GM12878 (cell line): Measurements from ENCODE around the gene IL20RA. TPM values are rescaled to one million over a fixed set of nuclear protein-coding genes. Genes with fewer than 3 reads are reported as not detected.

Experiments used
- ATAC-seq: fragments of 200-7000 bp; cut with Tn5 transposase; 3 replicates; pipeline ENCODE4 v1.9.1; 2020; ENCODE audit warnings: mild to moderate bottlenecking, moderate library complexity
- BruUV-seq: library from RNA; stranded (reverse); fragments of 400-500 nt; replicated peaks from 2 replicates; lab custom pipeline; 2021; lab: Mats Ljungman, UMichigan
- CTCF ChIA-PET: fragments of 300-600 bp; sonication (Branson Sonifier 250); formaldehyde crosslinking; extraction: SDS; loops from one replicate; lab custom pipeline; 2021; ENCODE audit warnings: inconsistent platforms; lab: Yijun Ruan, JAX
- POLR2A ChIA-PET: fragments of 350-600 bp; formaldehyde crosslinking; extraction: SDS; loops from one replicate; lab custom pipeline; 2021; ENCODE audit warnings: inconsistent platforms; lab: Charles Lee
- RAD21 ChIA-PET: fragments of 300-600 bp; sonication (Branson Sonifier 250); formaldehyde crosslinking; loops from one replicate; lab custom pipeline; 2023; ENCODE audit warnings: antibody characterized with exemption; ENCODE audit not compliant: unreplicated experiment; lab: Charles Lee
- SMC1A ChIA-PET: fragments of 300-600 bp; sonication (Branson Sonifier 250); formaldehyde crosslinking; loops from one replicate; lab custom pipeline; 2023; ENCODE audit not compliant: unreplicated experiment, uncharacterized antibody; lab: Charles Lee
- DNase-seq: peaks from one replicate; pipeline ENCODE4 v3.0.0-alpha.2; 2011; ENCODE audit warnings: low read depth, low spot score
- FAIRE-seq: peaks from 3 replicates; lab custom pipeline; 2011; peaks lifted over from hg19 to GRCh38; lab: Jason Lieb, UNC
- H2AFZ ChIP-seq: 2 replicates; pipeline ENCODE4 v1.6.0; 2011; ENCODE audit warnings: low read depth, low read length, control low read depth; ENCODE audit not compliant: control insufficient read depth
- H3K27ac ChIP-seq: 2 replicates; pipeline ENCODE4 v1.5.1; 2011; ENCODE audit warnings: control low read depth; ENCODE audit not compliant: control insufficient read depth, insufficient read depth
- H3K27me3 ChIP-seq, 2 experiments: replicated peaks in 1 of 2; 2 replicates each; pipeline versions ENCODE4 v1.6.0 to v1.6.1; 2011; ENCODE audit warnings: low read length in 1 of 2; ENCODE audit not compliant: control insufficient read depth in 2 of 2, insufficient read depth in 2 of 2
- H3K36me3 ChIP-seq, 2 experiments: 2 replicates each; pipeline ENCODE4 v1.5.1; 2011; ENCODE audit warnings: low read length in 1 of 2; ENCODE audit not compliant: control insufficient read depth in 2 of 2, insufficient read depth in 2 of 2
- H3K4me1 ChIP-seq: 2 replicates; pipeline ENCODE4 v1.6.1; 2011; ENCODE audit warnings: mild to moderate bottlenecking, low read length, moderate library complexity, mixed read lengths; ENCODE audit not compliant: control insufficient read depth, insufficient read depth
- H3K4me2 ChIP-seq: 2 replicates; pipeline ENCODE4 v1.6.0; 2011; ENCODE audit warnings: control low read depth; ENCODE audit not compliant: control insufficient read depth, insufficient read depth
- H3K4me3 ChIP-seq: fragments of 200-600 bp; sonication (generic); 2 replicates; pipeline ENCODE4 v1.5.1; 2016
- H3K79me2 ChIP-seq: 2 replicates; pipeline ENCODE4 v1.6.0; 2011; ENCODE audit warnings: low read length; ENCODE audit not compliant: control insufficient read depth, insufficient read depth
- H3K9ac ChIP-seq: 2 replicates; pipeline ENCODE4 v1.8.0; 2011; ENCODE audit warnings: low read length, control low read depth, mixed read lengths; ENCODE audit not compliant: control insufficient read depth, insufficient read depth
- H3K9me3 ChIP-seq: replicated peaks from 3 replicates; pipeline ENCODE4 v1.5.1; 2011; ENCODE audit warnings: mild to moderate bottlenecking, low read length; ENCODE audit not compliant: control insufficient read depth, insufficient read depth
- H4K20me1 ChIP-seq: 2 replicates; pipeline ENCODE4 v1.6.0; 2011; ENCODE audit not compliant: control insufficient read depth, insufficient read depth
- ATF7 ChIP-seq: fragments of 450-650 bp; IDR thresholded peaks from 2 replicates; pipeline ENCODE4 v1.6.1; 2016; ENCODE audit warnings: low read depth, mild to moderate bottlenecking
- CREM ChIP-seq: IDR thresholded peaks from 2 replicates; pipeline ENCODE4 v1.6.1; 2014; ENCODE audit warnings: antibody characterized with exemption, low read depth
- CTCF ChIP-seq, 3 experiments: IDR thresholded peaks in 2 of 3; conservative IDR thresholded peaks in 1 of 3; 2 replicates each; pipeline ENCODE4 v1.5.1; 2011; ENCODE audit warnings: low read depth in 3 of 3, low read length in 3 of 3, mild to moderate bottlenecking in 3 of 3, control low read depth in 2 of 3, moderate library complexity in 2 of 3, inconsistent platforms in 1 of 3, mixed read lengths in 1 of 3; ENCODE audit not compliant: control insufficient read depth in 2 of 3, insufficient read depth in 1 of 3; ENCODE audit errors: extremely low read depth in 1 of 3
- GABPA ChIP-seq: IDR thresholded peaks from 2 replicates; pipeline ENCODE4 v1.6.1; 2014; ENCODE audit warnings: antibody characterized with exemption, low read depth, mild to moderate bottlenecking, inconsistent platforms
- GATAD2B ChIP-seq: fragments of 450-650 bp; conservative IDR thresholded peaks from 2 replicates; pipeline ENCODE4 v1.6.1; 2017; ENCODE audit warnings: low read depth, mild to moderate bottlenecking, moderate library complexity
- POLR2A ChIP-seq: IDR thresholded peaks from 2 replicates; pipeline ENCODE4 v1.6.1; 2011; ENCODE audit warnings: low read depth, mild to moderate bottlenecking, low read length
- WGBS: methylation state at CpG from one replicate; pipeline ENCODE4 v1.1.6; 2016; ENCODE audit warnings: low lambda C conversion rate; ENCODE audit not compliant: insufficient replicate concordance, insufficient coverage; ENCODE audit errors: missing lambda C conversion rate; 5-methylcytosine and 5-hydroxymethylcytosine counted together
- in situ Hi-C: fragments of 300-500 bp; cut with MboI; formaldehyde crosslinking; loops from 9 replicates; pipeline ENCODE4 v1.14.3; 2018; ENCODE audit warnings: mixed read lengths
- intact Hi-C: fragments of 100-400 bp; cut with micrococcal nuclease; formaldehyde crosslinking; loops from one replicate; pipeline ENCODE4 v1.14.2; 2022; ENCODE audit not compliant: unreplicated experiment
- polyA plus RNA-seq, 11 experiments: library from polyadenylated mRNA; depleted of rRNA in 4 of 11; unstranded in 6 of 11; stranded (reverse) in 5 of 11; fragments of >200 nt; fragmentation: Nextera tagmentation in 4 of 11; fragmentation: Illumina TruSeq in 1 of 11; extraction: Ambion mirVana in 4 of 11; extraction: Trizol in 1 of 11; gene quantifications; 1 replicate in 1 of 11; 2 replicates in 10 of 11; pipeline versions ENCODE4 v1.2.1 to v1.2.3, GENCODE V29; 2011 to 2016; ENCODE audit warnings: inconsistent platforms in 2 of 11, missing spikeins in 2 of 11, low read depth in 1 of 11
- total RNA-seq, 4 experiments: library from RNA; depleted of rRNA in 3 of 4; stranded (reverse); fragments of >200 nt in 3 of 4; fragmentation: Illumina TruSeq in 1 of 4; extraction: Trizol in 1 of 4; gene quantifications; 2 replicates each; pipeline versions ENCODE4 v1.2.1 to v1.2.3, GENCODE V29; 2013 to 2021

The IL20RA gene
- total and polyA plus RNA-seq, 10 of the 15 experiments (the other 5 are each of a cell fraction or from before 2014, with no cell fraction given) = 0.02 to 0.16 (median 0.09) TPM; not detected in 3

- no peak for FAIRE-seq
- H3K9ac ChIP-seq = no peak overlapping the region
- H3K4me3 ChIP-seq = no peak overlapping the region
- ChIA-PET SMC1A (interaction anchor here (0.8 to 1.2 kb wide), 2 partner anchors 14 to 419 kb away, joined by 3 to 4 read pairs; no protein-coding TSS in a partner anchor), RAD21 (no interaction called here), POLR2A (no interaction called here), CTCF (no interaction called here)
- no peaks in the 10 kb centered on the region for H3K79me2 ChIP-seq
- BruUV-seq = no TSS peak
- H3K9me3 ChIP-seq = no peaks in the 10 kb centered on the region; the same call in 1 of the 3 replicates
- no peak overlapping the region for H3K4me2 ChIP-seq
- in situ Hi-C loops = no loop called here
- no peak for DNase-seq
- no peak for TF ChIP-seq GABPA
- TF ChIP-seq CTCF (IDR thresholded peaks at IDR 0.05 in 2 of 3, conservative IDR thresholded peaks at IDR 0.05 in 1 of 3; ENCODE audit: control insufficient read depth in 2 of 3, extremely low read depth in 1 of 3, insufficient read depth in 1 of 3, low read depth in 3 of 3, low read length in 3 of 3) = peak in 1 of 3 experiments; percentile 17; a peak in 1 of 6 replicates
- H3K36me3 ChIP-seq = no peaks in the 10 kb centered on the region
- no peak for ATAC-seq
- H4K20me1 ChIP-seq = no peaks in the 10 kb centered on the region
- no peaks in the 10 kb centered on the region for H3K4me1 ChIP-seq
- H3K27me3 ChIP-seq = peaks cover 6 to 14% of the 10 kb centered on the region in 2 experiments
- H2AFZ ChIP-seq = no peak overlapping the region
- intact Hi-C loops = no loop called here
- H3K27ac ChIP-seq = no peak overlapping the region
Measured at GRCh38 chr6:137040393-137040792, 4.4 kb downstream of the IL20RA start.

GRCh38 chr6:137039010-137039409 lies 5.8 kb downstream of the IL20RA start:
- ChIA-PET POLR2A (no interaction called here), CTCF (no interaction called here), RAD21 (no interaction called here), SMC1A (interaction anchor here (1.0 to 1.2 kb wide), 2 partner anchors 13 to 196 kb away, joined by 4 read pairs; no protein-coding TSS in a partner anchor)
- no peaks in the 10 kb centered on the region for H3K36me3 ChIP-seq
- peaks cover 4 to 10% of the 10 kb centered on the region in 2 experiments for H3K27me3 ChIP-seq
- in situ Hi-C loops (no loop called here), intact Hi-C loops (no loop called here)
- H3K4me2 ChIP-seq = no peak overlapping the region
- H3K4me3 ChIP-seq = no peak overlapping the region
- no peaks in the 10 kb centered on the region for H3K79me2 ChIP-seq
- WGBS = 41% methylated on average over 4 of the region's 4 CpGs
- DNase-seq (no peak), ATAC-seq (no peak), FAIRE-seq (no peak)
- H3K27ac ChIP-seq = no peak overlapping the region
- no peak overlapping the region for H2AFZ ChIP-seq
- H3K9ac ChIP-seq = no peak overlapping the region
- no TSS peak for BruUV-seq
- H4K20me1 ChIP-seq = no peaks in the 10 kb centered on the region
- no peaks in the 10 kb centered on the region for H3K4me1 ChIP-seq
- no peaks in the 10 kb centered on the region; the same call in 1 of the 3 replicates for H3K9me3 ChIP-seq
- TF ChIP-seq ATF7 (no peak), CREM (no peak), POLR2A (no peak), GATAD2B (no peak)
- TF ChIP-seq, all 136 proteins: peak for 0
